Renal cortex interstitium (tissue), 11 donors: ENCODE data around the gene TRIM74. TPM values are rescaled to one million over a fixed set of nuclear protein-coding genes. Genes with fewer than 3 reads are reported as not detected.
"Not testable (repeated sequence)": the region's sequence is repeated elsewhere in the genome, so short reads cannot be mapped to it uniquely, and the experiment has no call there.

Experiments used
- DNase-seq, 11 donors: peaks; one replicate each; pipeline ENCODE4 v3.0.0-alpha.2; 2013; ENCODE audit warnings: low read depth in 9 of 11, low spot score in 4 of 11; ENCODE audit errors: extremely low read depth in 1 of 11
- polyA plus RNA-seq, 3 donors: library from polyadenylated mRNA; unstranded; fragments of 120-200 nt; gene quantifications; one replicate each; pipeline ENCODE4 v1.2.1, GENCODE V29; 2013; ENCODE audit not compliant: insufficient read length in 3 of 3

Gene TRIM74
- polyA plus RNA-seq, 3 donors, result 1.3 to 3.4 (median 1.9) TPM

DNA sequence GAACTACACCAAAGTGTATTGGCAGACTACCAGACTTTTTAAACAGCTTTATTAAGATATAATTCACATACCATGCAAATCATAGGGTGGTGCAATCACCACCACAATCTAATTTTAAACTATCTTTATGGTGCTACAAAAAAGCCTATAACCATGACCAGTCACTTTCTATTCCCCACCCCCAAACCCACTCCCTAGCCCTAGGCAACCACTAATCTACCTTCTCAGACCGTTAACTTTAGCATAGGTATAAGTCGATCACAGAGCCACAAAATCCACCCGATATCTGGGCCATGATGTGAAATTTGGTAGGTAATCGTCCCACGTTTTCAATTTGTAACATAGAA is 44.9 kb downstream of the TRIM74 start:
- no peak for DNase-seq

DNA sequence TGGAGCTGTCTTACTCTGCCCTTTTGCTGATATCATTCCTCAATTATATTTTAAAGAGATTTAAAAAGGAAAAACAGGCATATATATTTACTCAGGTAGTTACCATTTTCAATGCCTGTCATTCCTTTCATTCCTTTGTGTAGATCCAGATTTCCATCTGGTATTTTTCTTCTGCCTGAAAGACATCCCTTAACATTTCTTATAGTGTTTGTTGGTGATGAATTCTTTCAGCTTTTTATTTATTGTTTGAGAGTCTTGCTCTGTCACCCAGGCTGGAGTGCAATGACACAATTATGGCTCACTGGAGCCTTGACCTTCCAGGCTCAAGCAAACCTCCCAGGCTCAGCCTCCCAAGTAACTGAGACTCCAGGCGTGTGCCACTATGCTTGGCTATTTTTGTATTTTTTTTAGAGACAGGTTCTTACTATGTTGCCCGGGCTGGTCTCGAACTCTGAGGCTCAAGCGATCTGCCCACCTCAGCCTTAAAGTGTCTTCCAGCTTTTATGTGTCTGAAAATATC is 50.0 kb downstream of the TRIM74 start:
- no peak for DNase-seq

DNA sequence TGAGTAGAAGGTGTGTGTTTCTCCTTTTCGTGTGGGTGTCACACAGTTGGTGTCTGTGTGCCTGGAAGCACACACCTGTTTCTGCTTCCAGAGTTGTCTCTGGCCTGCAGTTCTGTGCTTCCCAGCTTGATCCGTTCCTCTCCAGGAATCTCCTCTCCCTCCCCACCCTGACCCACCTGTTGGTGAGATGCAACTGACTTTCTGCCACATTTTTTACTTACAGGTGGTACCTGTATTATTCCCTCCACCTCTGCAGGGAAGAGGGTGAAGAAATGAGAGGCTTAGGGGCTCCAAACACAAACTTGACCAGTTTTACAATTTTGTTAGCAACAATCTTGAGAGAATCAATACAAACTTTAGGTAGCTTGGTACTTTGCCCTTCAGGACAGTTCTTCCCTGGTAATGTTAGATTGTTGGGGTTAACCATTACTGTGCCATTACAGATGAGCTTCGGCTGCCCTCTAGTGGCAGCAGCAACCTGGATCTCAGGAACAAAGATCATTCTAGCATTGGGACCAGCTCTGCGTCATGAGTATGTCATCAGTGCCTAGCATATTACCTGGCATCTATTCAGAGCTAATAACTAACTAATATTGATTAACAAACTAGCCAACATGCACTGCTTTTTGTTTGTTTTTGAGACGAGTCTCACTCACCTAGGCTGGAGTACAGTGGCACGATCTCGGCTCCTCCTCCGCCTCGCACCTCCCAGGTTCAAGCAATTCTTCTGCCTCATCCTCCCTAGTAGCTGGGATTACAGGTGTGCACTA is 54.3 kb downstream of the TRIM74 start:
- peak in 3 of 11 donors; percentile 4 to 25 (median 15) for DNase-seq

DNA sequence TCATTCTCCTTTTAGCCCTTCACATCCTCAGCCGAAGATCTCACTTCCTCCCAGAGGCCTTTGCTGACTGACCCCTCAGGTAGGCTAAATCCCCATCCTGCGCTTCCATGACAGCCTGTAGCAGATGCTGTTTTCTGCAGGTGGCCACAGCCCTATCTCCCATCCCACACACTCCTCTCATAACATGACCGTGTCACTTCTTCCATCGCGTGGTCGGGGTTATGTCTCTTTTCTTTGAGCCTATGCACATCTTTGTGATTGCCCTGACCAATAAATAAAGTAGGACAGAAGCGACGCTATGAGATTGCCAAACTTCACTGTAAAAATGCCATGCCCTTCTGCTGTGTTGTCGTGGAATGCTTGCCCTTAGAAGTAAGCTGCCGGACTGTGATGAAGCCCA is 55.5 kb downstream of the TRIM74 start:
- DNase-seq, result not testable (repeated sequence)

DNA sequence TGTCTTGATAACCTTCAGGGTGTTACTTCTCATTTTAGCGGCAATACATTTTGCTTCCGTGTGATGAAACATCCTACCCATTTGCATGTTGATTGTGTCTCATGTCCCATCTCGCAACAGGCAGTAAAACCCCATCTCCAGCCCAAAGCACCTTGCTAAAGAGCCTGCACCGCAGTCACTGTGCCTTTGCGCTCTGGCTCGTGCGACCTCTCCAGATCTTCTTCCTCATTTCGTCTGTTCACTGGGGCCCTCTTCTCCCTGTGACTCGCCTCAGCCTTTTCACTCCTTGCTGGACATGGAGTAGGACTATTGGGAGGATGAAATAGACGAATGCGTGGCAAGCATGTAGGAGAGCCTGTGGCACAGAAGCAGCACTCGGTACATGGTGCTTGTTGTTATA is 57.9 kb downstream of the TRIM74 start:
- not testable (repeated sequence) for DNase-seq

Other genes starting within 250 kb of the TRIM74 start
- gene TYW1B, start 141.3 kb downstream of the TRIM74 start, polyA plus RNA-seq, result 1 to 10 TPM; 3.8 to 6.8 (median 4.2) TPM
- 10 to 100 TPM; 38.4 to 49.2 (median 48.1) TPM for gene POM121, start 44.4 kb downstream of the TRIM74 start, polyA plus RNA-seq
- gene SPDYE8, start 60.3 kb upstream of the TRIM74 start, polyA plus RNA-seq, result under 1 TPM; 0.20 to 0.83 (median 0.32) TPM
- under 1 TPM; 0.32 to 0.83 (median 0.47) TPM for gene SPDYE11, start 88.4 kb upstream of the TRIM74 start, polyA plus RNA-seq
- gene SPDYE9, start 116.6 kb upstream of the TRIM74 start, polyA plus RNA-seq, result under 1 TPM; 0.20 to 0.83 (median 0.32) TPM